Astrocyte (in vitro differentiated cells and primary cell): ENCODE measurements around the gene PKP2. TPM values are rescaled to one million over a fixed set of nuclear protein-coding genes. Genes with fewer than 3 reads are reported as not detected.

Experiments used
- DNase-seq: peaks from one replicate; pipeline ENCODE4 v3.0.0-alpha.2; 2010; ENCODE audit warnings: low read depth
- FAIRE-seq: peaks from 2 replicates; lab custom pipeline; 2011; peaks lifted over from hg19 to GRCh38; lab: Jason Lieb, UNC
- H2AFZ ChIP-seq: 2 replicates; pipeline ENCODE4 v1.6.0; 2012; ENCODE audit warnings: low read depth, low read length, inconsistent platforms
- H3K27ac ChIP-seq: 2 replicates; pipeline ENCODE4 v1.5.1; 2011; ENCODE audit warnings: low read depth, low read length, inconsistent platforms
- H3K27me3 ChIP-seq: 2 replicates; pipeline ENCODE4 v1.6.0; 2011; ENCODE audit warnings: low read length, inconsistent platforms; ENCODE audit not compliant: insufficient read depth
- H3K36me3 ChIP-seq: 2 replicates; pipeline ENCODE4 v1.5.1; 2011; ENCODE audit warnings: low read length, inconsistent platforms; ENCODE audit not compliant: insufficient read depth
- H3K4me1 ChIP-seq: 2 replicates; pipeline ENCODE4 v1.5.1; 2011; ENCODE audit warnings: low read length, inconsistent platforms; ENCODE audit not compliant: insufficient read depth
- H3K4me2 ChIP-seq: 2 replicates; pipeline ENCODE4 v1.6.0; 2012; ENCODE audit warnings: low read length, inconsistent platforms
- H3K4me3 ChIP-seq: 2 replicates; pipeline ENCODE4 v1.5.1; 2011; ENCODE audit warnings: low read depth, mild to moderate bottlenecking, low read length, inconsistent platforms; ENCODE audit not compliant: insufficient read depth
- H3K79me2 ChIP-seq: 2 replicates; pipeline ENCODE4 v1.6.0; 2012; ENCODE audit warnings: mild to moderate bottlenecking, low read length, inconsistent platforms; ENCODE audit not compliant: insufficient read depth
- H3K9ac ChIP-seq: 2 replicates; pipeline ENCODE4 v1.6.0; 2012; ENCODE audit warnings: mild to moderate bottlenecking, low read length, inconsistent platforms
- H3K9me3 ChIP-seq: 2 replicates; pipeline ENCODE4 v1.5.1; 2012; ENCODE audit warnings: low read depth, mild to moderate bottlenecking, low read length, inconsistent platforms; ENCODE audit not compliant: insufficient read depth
- H4K20me1 ChIP-seq: 2 replicates; pipeline ENCODE4 v1.6.0; 2012; ENCODE audit warnings: low read length, inconsistent platforms; ENCODE audit not compliant: insufficient read depth
- H3K27ac Mint-ChIP-seq: one replicate; pipeline ENCODE4 v1.8.0; 2021; ENCODE audit warnings: mild to moderate bottlenecking, mixed read lengths; ENCODE audit not compliant: unreplicated experiment
- H3K27me3 Mint-ChIP-seq: one replicate; pipeline ENCODE4 v1.8.0; 2021; ENCODE audit warnings: low read depth, mixed read lengths; ENCODE audit not compliant: unreplicated experiment
- H3K36me3 Mint-ChIP-seq: one replicate; pipeline ENCODE4 v1.8.0; 2021; ENCODE audit warnings: low read depth, mixed read lengths; ENCODE audit not compliant: unreplicated experiment
- H3K4me1 Mint-ChIP-seq: one replicate; pipeline ENCODE4 v1.8.0; 2021; ENCODE audit warnings: low read depth, mixed read lengths; ENCODE audit not compliant: unreplicated experiment
- H3K4me3 Mint-ChIP-seq: one replicate; pipeline ENCODE4 v1.8.0; 2021; ENCODE audit warnings: mild to moderate bottlenecking, moderate library complexity, mixed read lengths; ENCODE audit not compliant: unreplicated experiment
- H3K9me3 Mint-ChIP-seq: one replicate; pipeline ENCODE4 v1.8.0; 2021; ENCODE audit warnings: mild to moderate bottlenecking, mixed read lengths; ENCODE audit not compliant: unreplicated experiment
- EZH2 ChIP-seq: IDR thresholded peaks from 2 replicates; pipeline ENCODE4 v1.6.1; 2012; ENCODE audit warnings: mild to moderate bottlenecking, low read length, inconsistent platforms; ENCODE audit not compliant: insufficient read depth
- total RNA-seq: library from RNA; stranded (reverse); gene quantifications from 2 replicates; pipeline ENCODE4 v1.2.1, GENCODE V29; 2021
- TF ChIP-seq, protein P1 (sequence below): IDR thresholded peaks from 2 replicates; pipeline ENCODE4 v1.5.1; 2011; ENCODE audit warnings: low read depth, mild to moderate bottlenecking, inconsistent platforms, low read length, moderate library complexity; ENCODE audit not compliant: insufficient read depth

Gene PKP2
- total RNA-seq, 1 donor from 2014 or later, result 35.4 TPM

DNA sequence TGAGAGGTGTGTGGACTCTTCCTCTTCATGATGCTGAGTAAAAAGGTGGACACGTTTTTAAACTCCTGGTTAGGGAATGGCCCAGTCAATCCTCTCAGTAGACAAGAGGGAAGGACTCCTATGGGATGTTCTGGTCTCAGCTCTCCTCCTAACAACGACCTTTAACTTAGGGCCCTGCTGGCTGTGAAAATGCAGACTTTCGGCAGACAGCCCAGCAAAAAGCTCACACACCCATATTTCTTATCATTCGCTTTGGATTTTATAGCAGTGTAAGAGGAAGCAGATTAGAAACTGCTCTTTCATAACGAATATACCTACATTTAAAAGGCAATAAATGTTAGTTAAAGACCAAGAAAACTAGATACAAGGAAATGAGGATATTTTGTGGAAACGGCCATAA is 122.9 kb downstream of the PKP2 start:
- H3K79me2 ChIP-seq, result no peaks in the 10 kb centered on the region
- no peak overlapping the region for H3K9ac ChIP-seq
- H3K36me3 ChIP-seq, result no peaks in the 10 kb centered on the region
- no peaks in the 10 kb centered on the region for H3K27me3 Mint-ChIP-seq
- no peak for FAIRE-seq
- TF ChIP-seq EZH2, result no peak
- TF ChIP-seq, protein P1, sequence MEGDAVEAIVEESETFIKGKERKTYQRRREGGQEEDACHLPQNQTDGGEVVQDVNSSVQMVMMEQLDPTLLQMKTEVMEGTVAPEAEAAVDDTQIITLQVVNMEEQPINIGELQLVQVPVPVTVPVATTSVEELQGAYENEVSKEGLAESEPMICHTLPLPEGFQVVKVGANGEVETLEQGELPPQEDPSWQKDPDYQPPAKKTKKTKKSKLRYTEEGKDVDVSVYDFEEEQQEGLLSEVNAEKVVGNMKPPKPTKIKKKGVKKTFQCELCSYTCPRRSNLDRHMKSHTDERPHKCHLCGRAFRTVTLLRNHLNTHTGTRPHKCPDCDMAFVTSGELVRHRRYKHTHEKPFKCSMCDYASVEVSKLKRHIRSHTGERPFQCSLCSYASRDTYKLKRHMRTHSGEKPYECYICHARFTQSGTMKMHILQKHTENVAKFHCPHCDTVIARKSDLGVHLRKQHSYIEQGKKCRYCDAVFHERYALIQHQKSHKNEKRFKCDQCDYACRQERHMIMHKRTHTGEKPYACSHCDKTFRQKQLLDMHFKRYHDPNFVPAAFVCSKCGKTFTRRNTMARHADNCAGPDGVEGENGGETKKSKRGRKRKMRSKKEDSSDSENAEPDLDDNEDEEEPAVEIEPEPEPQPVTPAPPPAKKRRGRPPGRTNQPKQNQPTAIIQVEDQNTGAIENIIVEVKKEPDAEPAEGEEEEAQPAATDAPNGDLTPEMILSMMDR, result no peak
- H3K27ac ChIP-seq, result no peak overlapping the region
- H3K9me3 Mint-ChIP-seq, result no peaks in the 10 kb centered on the region
- no peaks in the 10 kb centered on the region for H3K4me1 ChIP-seq
- H3K9me3 ChIP-seq, result no peaks in the 10 kb centered on the region
- no peaks in the 10 kb centered on the region for H3K27me3 ChIP-seq
- no peak for DNase-seq
- peaks cover 3% of the 10 kb centered on the region for H3K4me1 Mint-ChIP-seq
- H2AFZ ChIP-seq, result no peak overlapping the region
- H3K4me3 Mint-ChIP-seq, result no peak overlapping the region
- H4K20me1 ChIP-seq, result no peaks in the 10 kb centered on the region
- no peaks in the 10 kb centered on the region for H3K36me3 Mint-ChIP-seq
- H3K4me2 ChIP-seq, result no peak overlapping the region
- no peak overlapping the region for H3K27ac Mint-ChIP-seq
- H3K4me3 ChIP-seq, result no peak overlapping the region

DNA sequence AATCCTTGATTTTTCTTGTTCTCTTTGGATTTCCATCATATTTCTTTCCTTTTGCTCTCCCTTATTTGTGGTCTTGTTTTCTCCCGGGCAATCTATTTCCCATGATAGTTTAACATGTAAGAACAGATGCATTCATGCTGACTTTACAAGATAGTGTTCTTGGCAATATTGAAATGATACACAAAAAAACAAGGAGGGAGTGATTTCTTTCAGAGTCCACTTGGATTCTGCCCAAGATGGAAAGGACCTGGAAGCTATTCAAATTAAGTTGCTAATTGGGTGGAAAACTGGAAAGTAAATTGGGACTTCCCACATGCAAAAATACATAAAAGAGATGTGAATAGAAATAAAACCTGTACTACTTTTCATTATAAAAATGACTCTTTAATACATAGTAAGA is 126.4 kb downstream of the PKP2 start:
- DNase-seq, result no peak
- no peaks in the 10 kb centered on the region for H3K4me1 Mint-ChIP-seq
- H3K36me3 Mint-ChIP-seq, result no peaks in the 10 kb centered on the region
- peaks cover 4% of the 10 kb centered on the region for H3K27me3 Mint-ChIP-seq
- H3K4me3 ChIP-seq, result no peak overlapping the region
- no peaks in the 10 kb centered on the region for H3K4me1 ChIP-seq
- H3K9me3 ChIP-seq, result no peaks in the 10 kb centered on the region
- no peak overlapping the region for H3K9ac ChIP-seq
- TF ChIP-seq, protein P1, result no peak
- no peak for TF ChIP-seq EZH2
- no peaks in the 10 kb centered on the region for H4K20me1 ChIP-seq
- no peaks in the 10 kb centered on the region for H3K27me3 ChIP-seq
- H2AFZ ChIP-seq, result no peak overlapping the region
- H3K4me2 ChIP-seq, result no peak overlapping the region
- H3K27ac ChIP-seq, result no peak overlapping the region
- H3K9me3 Mint-ChIP-seq, result no peaks in the 10 kb centered on the region
- no peak for FAIRE-seq
- H3K4me3 Mint-ChIP-seq, result no peak overlapping the region
- H3K79me2 ChIP-seq, result no peaks in the 10 kb centered on the region
- H3K36me3 ChIP-seq, result no peaks in the 10 kb centered on the region
- no peak overlapping the region for H3K27ac Mint-ChIP-seq

- H3K9me3 ChIP-seq, result no peaks in the 10 kb centered on the region
- no peak overlapping the region for H3K4me2 ChIP-seq
- no peak overlapping the region for H3K4me3 ChIP-seq
- no peak overlapping the region for H2AFZ ChIP-seq
- H3K4me1 ChIP-seq, result no peaks in the 10 kb centered on the region
- no peaks in the 10 kb centered on the region for H3K36me3 ChIP-seq
- H3K27ac Mint-ChIP-seq, result no peak overlapping the region
- H3K27me3 Mint-ChIP-seq, result peaks cover 4% of the 10 kb centered on the region
- no peaks in the 10 kb centered on the region for H3K27me3 ChIP-seq
- H3K4me1 Mint-ChIP-seq, result no peaks in the 10 kb centered on the region
- H4K20me1 ChIP-seq, result no peaks in the 10 kb centered on the region
- no peaks in the 10 kb centered on the region for H3K9me3 Mint-ChIP-seq
- no peaks in the 10 kb centered on the region for H3K36me3 Mint-ChIP-seq
- DNase-seq, result no peak
- H3K9ac ChIP-seq, result no peak overlapping the region
- no peaks in the 10 kb centered on the region for H3K79me2 ChIP-seq
- no peak overlapping the region for H3K27ac ChIP-seq
- TF ChIP-seq EZH2, result no peak
- TF ChIP-seq, protein P1, result no peak
- H3K4me3 Mint-ChIP-seq, result no peak overlapping the region
- FAIRE-seq, result no peak
Observed at GRCh38 chr12:32768518-32768917, 128.1 kb downstream of the PKP2 start.
